ENCODE results near the gene AOX1.

- TF ChIP-seq, protein P1, sequence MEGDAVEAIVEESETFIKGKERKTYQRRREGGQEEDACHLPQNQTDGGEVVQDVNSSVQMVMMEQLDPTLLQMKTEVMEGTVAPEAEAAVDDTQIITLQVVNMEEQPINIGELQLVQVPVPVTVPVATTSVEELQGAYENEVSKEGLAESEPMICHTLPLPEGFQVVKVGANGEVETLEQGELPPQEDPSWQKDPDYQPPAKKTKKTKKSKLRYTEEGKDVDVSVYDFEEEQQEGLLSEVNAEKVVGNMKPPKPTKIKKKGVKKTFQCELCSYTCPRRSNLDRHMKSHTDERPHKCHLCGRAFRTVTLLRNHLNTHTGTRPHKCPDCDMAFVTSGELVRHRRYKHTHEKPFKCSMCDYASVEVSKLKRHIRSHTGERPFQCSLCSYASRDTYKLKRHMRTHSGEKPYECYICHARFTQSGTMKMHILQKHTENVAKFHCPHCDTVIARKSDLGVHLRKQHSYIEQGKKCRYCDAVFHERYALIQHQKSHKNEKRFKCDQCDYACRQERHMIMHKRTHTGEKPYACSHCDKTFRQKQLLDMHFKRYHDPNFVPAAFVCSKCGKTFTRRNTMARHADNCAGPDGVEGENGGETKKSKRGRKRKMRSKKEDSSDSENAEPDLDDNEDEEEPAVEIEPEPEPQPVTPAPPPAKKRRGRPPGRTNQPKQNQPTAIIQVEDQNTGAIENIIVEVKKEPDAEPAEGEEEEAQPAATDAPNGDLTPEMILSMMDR (IDR thresholded peaks at IDR 0.05): no peak
- no peak for TF ChIP-seq POLR2A (IDR thresholded peaks at IDR 0.05)
- no peak for TF ChIP-seq POLR2AphosphoS5 (IDR thresholded peaks at IDR 0.05)
Measured at GRCh38 chr2:200662727-200663126, 76.9 kb downstream of the AOX1 start.

Data from prostate gland (tissue), 2 donors.